Endothelial cell of umbilical vein (primary cell): ENCODE data around the gene UGT1A3. TPM values are rescaled to one million over a fixed set of nuclear protein-coding genes. Genes with fewer than 3 reads are reported as not detected.

Experiments
- BruUV-seq: library from RNA; stranded (reverse); fragments of 400-500 nt; replicated peaks from 2 replicates; lab custom pipeline; 2021; lab: Mats Ljungman, UMichigan
- CTCF ChIA-PET: fragments of 300-600, 350-600 bp; sonication (Branson Sonifier 250); formaldehyde crosslinking; loops from one replicate; lab custom pipeline; 2021; ENCODE audit warnings: antibody characterized with exemption, inconsistent platforms; lab: Charles Lee
- POLR2A ChIA-PET: fragments of 300-600, 350-600 bp; sonication (Branson Sonifier 250); formaldehyde crosslinking; loops from one replicate; lab custom pipeline; 2021; ENCODE audit warnings: antibody characterized with exemption, inconsistent platforms; lab: Charles Lee
- DNase-seq: peaks from one replicate; pipeline ENCODE4 v3.0.0-alpha.2; 2011; ENCODE audit warnings: low read depth, low spot score
- FAIRE-seq: peaks from 2 replicates; lab custom pipeline; 2011; peaks lifted over from hg19 to GRCh38; lab: Jason Lieb, UNC
- H2AFZ ChIP-seq: 2 replicates; pipeline ENCODE4 v1.6.0; 2012; ENCODE audit warnings: low read depth, low read length, control low read depth, inconsistent platforms
- H3K27ac ChIP-seq: 2 replicates; pipeline ENCODE4 v1.5.1; 2011; ENCODE audit warnings: low read depth, mild to moderate bottlenecking, control low read depth, low read length, moderate library complexity; ENCODE audit not compliant: insufficient read depth
- H3K27me3 ChIP-seq, 2 experiments: 2 replicates each; pipeline versions ENCODE4 v1.6.0 to v1.6.1; 2011; ENCODE audit warnings: low read length in 2 of 2, mixed read lengths in 1 of 2; ENCODE audit not compliant: control insufficient read depth in 2 of 2, insufficient read depth in 2 of 2
- H3K36me3 ChIP-seq, 2 experiments: 2 replicates in 1 of 2; 3 replicates in 1 of 2; pipeline ENCODE4 v1.5.1; 2011; ENCODE audit warnings: low read length in 2 of 2, mild to moderate bottlenecking in 1 of 2, moderate library complexity in 1 of 2; ENCODE audit not compliant: control insufficient read depth in 2 of 2, insufficient read depth in 2 of 2; ENCODE audit errors: extremely low read depth in 1 of 2
- H3K4me1 ChIP-seq: 3 replicates; pipeline ENCODE4 v1.5.1; 2011; ENCODE audit warnings: mild to moderate bottlenecking, low read length; ENCODE audit not compliant: control insufficient read depth, insufficient read depth; ENCODE audit errors: extremely low read depth
- H3K4me2 ChIP-seq: 2 replicates; pipeline ENCODE4 v1.6.1; 2011; ENCODE audit warnings: low read length, control low read depth, mixed read lengths; ENCODE audit not compliant: insufficient read depth
- H3K4me3 ChIP-seq, 3 experiments: fragments of 200-600 bp in 1 of 3; sonication (generic), shearing (Covaris generic) in 1 of 3; replicated peaks in 1 of 3; 2 replicates each; pipeline ENCODE4 v1.5.1; 2011 to 2016; ENCODE audit warnings: control low read depth in 3 of 3, low read length in 3 of 3, mild to moderate bottlenecking in 2 of 3, inconsistent platforms in 1 of 3, low read depth in 1 of 3, moderate library complexity in 1 of 3; ENCODE audit not compliant: insufficient read depth in 1 of 3
- H3K79me2 ChIP-seq: 2 replicates; pipeline ENCODE4 v1.6.0; 2012; ENCODE audit warnings: low read length, inconsistent platforms; ENCODE audit not compliant: control insufficient read depth, insufficient read depth
- H3K9ac ChIP-seq: replicated peaks from 2 replicates; pipeline ENCODE3; 2011; ENCODE audit warnings: low read length, control low read depth; ENCODE audit not compliant: insufficient read depth; ENCODE audit errors: extremely low read depth
- H3K9me1 ChIP-seq: replicated peaks from 3 replicates; pipeline ENCODE4 v1.6.0; 2011; ENCODE audit warnings: mild to moderate bottlenecking, low read length; ENCODE audit not compliant: control insufficient read depth, insufficient read depth; ENCODE audit errors: extremely low read depth
- H3K9me3 ChIP-seq: replicated peaks from 2 replicates; pipeline ENCODE4 v1.5.1; 2012; ENCODE audit warnings: low read length, inconsistent platforms; ENCODE audit not compliant: control insufficient read depth, insufficient read depth
- H4K20me1 ChIP-seq: replicated peaks from 2 replicates; pipeline ENCODE3; 2011; ENCODE audit warnings: mild to moderate bottlenecking, low read length; ENCODE audit not compliant: control insufficient read depth, insufficient read depth; ENCODE audit errors: extremely low read depth
- EZH2 ChIP-seq: IDR thresholded peaks from 2 replicates; pipeline ENCODE4 v1.6.1; 2012; ENCODE audit warnings: borderline replicate concordance, low read depth, mild to moderate bottlenecking, moderate library complexity, low read length, inconsistent platforms; ENCODE audit not compliant: severe bottlenecking
- FOS ChIP-seq: IDR thresholded peaks from 2 replicates; pipeline ENCODE4 v1.6.1; 2011; ENCODE audit warnings: mild to moderate bottlenecking, low read length, moderate library complexity, borderline replicate concordance; ENCODE audit not compliant: insufficient read depth
- GATA2 ChIP-seq: IDR thresholded peaks from 2 replicates; pipeline ENCODE4 v1.7.0; 2011; ENCODE audit warnings: low read depth, mild to moderate bottlenecking, moderate library complexity, mixed read lengths, low read length; ENCODE audit not compliant: insufficient read length, insufficient read depth
- JUN ChIP-seq: IDR thresholded peaks from 2 replicates; pipeline ENCODE4 v1.6.1; 2011; ENCODE audit warnings: borderline replicate concordance, low read depth; ENCODE audit not compliant: insufficient read length, insufficient read depth
- MYC ChIP-seq: IDR thresholded peaks from one replicate; pipeline ENCODE4 v1.6.1; 2011; ENCODE audit warnings: mild to moderate bottlenecking, low read depth, low read length
- POLR2A ChIP-seq: IDR thresholded peaks from 2 replicates; pipeline ENCODE4 v1.6.1; 2012; ENCODE audit warnings: low read depth, mild to moderate bottlenecking, control low read depth, low read length
- POLR2AphosphoS5 ChIP-seq: IDR thresholded peaks from 2 replicates; pipeline ENCODE4 v1.6.1; 2012; ENCODE audit warnings: low read depth, mild to moderate bottlenecking, control low read depth, low read length, moderate library complexity; ENCODE audit not compliant: insufficient read depth
- dilution Hi-C: fragments of 300-500 bp; cut with MboI; formaldehyde crosslinking; loops from one replicate; pipeline ENCODE4 v1.15.0; 2019; ENCODE audit warnings: low sequenced_read_pairs; ENCODE audit not compliant: extremely low pct_ligation_motif_present
- intact Hi-C: fragments of 100-400 bp; cut with micrococcal nuclease; formaldehyde crosslinking; loops from one replicate; pipeline ENCODE4 v1.10.0; 2022
- polyA plus RNA-seq, 4 experiments: library from polyadenylated mRNA; depleted of rRNA in 3 of 4; stranded (reverse) in 3 of 4; unstranded in 1 of 4; fragments of >200 nt; gene quantifications; 2 replicates each; pipeline versions ENCODE4 v1.2.1 to v1.2.3, GENCODE V29; 2011 to 2012; ENCODE audit warnings: missing spikeins in 1 of 4
- total RNA-seq: library from RNA; stranded (reverse); gene quantifications from 2 replicates; pipeline ENCODE4 v1.2.3, GENCODE V29; 2021
- TF ChIP-seq, protein P1 (sequence below), 2 donors: IDR thresholded peaks; 1 replicate in 1 of 2; 2 replicates in 1 of 2; pipeline ENCODE4 v1.5.1; 2011; ENCODE audit warnings: low read length in 2 of 2, mild to moderate bottlenecking in 2 of 2, moderate library complexity in 2 of 2, control low read depth in 1 of 2, inconsistent platforms in 1 of 2, low read depth in 1 of 2; ENCODE audit not compliant: insufficient read depth in 1 of 2; ENCODE audit errors: extremely low read depth in 1 of 2
- TF ChIP-seq, protein P2 (sequence below): IDR thresholded peaks from 2 replicates; pipeline ENCODE4 v1.6.1; 2011; ENCODE audit not compliant: insufficient read depth, insufficient read length

The UGT1A3 gene
- total and polyA plus RNA-seq, 2 donors (not counting 3 experiments of a cell fraction or from before 2014, with no cell fraction given), result not detected

- Histone ChIP-seq H3K4me3 (no peak overlapping the region), H3K79me2 (no peaks in the 10 kb centered on the region), H3K9ac (no peak overlapping the region), H3K9me1 (no peaks in the 10 kb centered on the region), H4K20me1 (no peaks in the 10 kb centered on the region), H3K9me3 (no peaks in the 10 kb centered on the region), H3K27me3 (peaks cover 1 to 6% of the 10 kb centered on the region in 2 experiments), H3K4me2 (no peak overlapping the region), H3K4me1 (no peaks in the 10 kb centered on the region), H2AFZ (no peak overlapping the region), H3K27ac (no peak overlapping the region), H3K36me3 (no peaks in the 10 kb centered on the region)
- dilution Hi-C loops, result no loop called here
- ChIA-PET CTCF (no interaction called here), POLR2A (no interaction called here)
- BruUV-seq, result no TSS peak
- FAIRE-seq (no peak), DNase-seq (no peak)
- intact Hi-C loops, result no loop called here
- TF ChIP-seq, protein P1, sequence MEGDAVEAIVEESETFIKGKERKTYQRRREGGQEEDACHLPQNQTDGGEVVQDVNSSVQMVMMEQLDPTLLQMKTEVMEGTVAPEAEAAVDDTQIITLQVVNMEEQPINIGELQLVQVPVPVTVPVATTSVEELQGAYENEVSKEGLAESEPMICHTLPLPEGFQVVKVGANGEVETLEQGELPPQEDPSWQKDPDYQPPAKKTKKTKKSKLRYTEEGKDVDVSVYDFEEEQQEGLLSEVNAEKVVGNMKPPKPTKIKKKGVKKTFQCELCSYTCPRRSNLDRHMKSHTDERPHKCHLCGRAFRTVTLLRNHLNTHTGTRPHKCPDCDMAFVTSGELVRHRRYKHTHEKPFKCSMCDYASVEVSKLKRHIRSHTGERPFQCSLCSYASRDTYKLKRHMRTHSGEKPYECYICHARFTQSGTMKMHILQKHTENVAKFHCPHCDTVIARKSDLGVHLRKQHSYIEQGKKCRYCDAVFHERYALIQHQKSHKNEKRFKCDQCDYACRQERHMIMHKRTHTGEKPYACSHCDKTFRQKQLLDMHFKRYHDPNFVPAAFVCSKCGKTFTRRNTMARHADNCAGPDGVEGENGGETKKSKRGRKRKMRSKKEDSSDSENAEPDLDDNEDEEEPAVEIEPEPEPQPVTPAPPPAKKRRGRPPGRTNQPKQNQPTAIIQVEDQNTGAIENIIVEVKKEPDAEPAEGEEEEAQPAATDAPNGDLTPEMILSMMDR (IDR thresholded peaks at IDR 0.05; ENCODE audit: extremely low read depth in 1 of 2, insufficient read depth in 1 of 2, low read depth in 1 of 2, low read length in 2 of 2), result no peak
- TF ChIP-seq, protein P2, sequence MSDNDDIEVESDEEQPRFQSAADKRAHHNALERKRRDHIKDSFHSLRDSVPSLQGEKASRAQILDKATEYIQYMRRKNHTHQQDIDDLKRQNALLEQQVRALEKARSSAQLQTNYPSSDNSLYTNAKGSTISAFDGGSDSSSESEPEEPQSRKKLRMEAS, result no peak
- TF ChIP-seq EZH2, result no peak
- no peak for TF ChIP-seq MYC
- TF ChIP-seq POLR2AphosphoS5, result no peak
- TF ChIP-seq POLR2A, result no peak
- no peak for TF ChIP-seq JUN
- TF ChIP-seq GATA2, result no peak
- TF ChIP-seq FOS, result no peak
Measured at GRCh38 chr2:233761040-233761769, 32.4 kb downstream of the UGT1A3 start.
